Measurements from ENCODE around the gene RELCH. TPM values are rescaled to one million over a fixed set of nuclear protein-coding genes. Genes with fewer than 3 reads are reported as not detected.

Gene RELCH
- total and polyA plus RNA-seq, 10 of the 15 experiments (the other 5 are each of a cell fraction or from before 2014, with no cell fraction given): 3.1 to 23.6 (median 14.5) TPM

- TF ChIP-seq ZBED1 (IDR thresholded peaks at IDR 0.05; ENCODE audit: borderline replicate concordance) (no peak), JUNB (IDR thresholded peaks at IDR 0.05) (peak; percentile 68), BHLHE40 (IDR thresholded peaks at IDR 0.05; ENCODE audit: borderline replicate concordance in 1 of 2, low read depth in 2 of 2, low read length in 1 of 2) (0 out of 4 replicates have a peak, but pooled peaks have one; percentile 6 to 15), BCL11A (IDR thresholded peaks at IDR 0.05; ENCODE audit: low read depth, low read length) (peak; percentile 63), GATAD2B (conservative IDR thresholded peaks at IDR 0.05; ENCODE audit: low read depth) (no peak), EED (IDR thresholded peaks at IDR 0.05; ENCODE audit: low read depth) (no peak), TCF12 (IDR thresholded peaks at IDR 0.05; ENCODE audit: low read depth, low read length) (no peak), IRF4 (IDR thresholded peaks at IDR 0.05; ENCODE audit: low read depth, low read length) (peak; percentile 25; the same call in 1 of the 2 replicates), EP300 (IDR thresholded peaks at IDR 0.05; ENCODE audit: borderline replicate concordance in 1 of 2, control insufficient read depth in 1 of 2, low read depth in 2 of 2, low read length in 2 of 2) (peak; percentile 16 to 58; a peak in 1 of 4 replicates), RELB (IDR thresholded peaks at IDR 0.05; ENCODE audit: low read depth) (peak; percentile 61; the same call in 1 of the 2 replicates), DPF2 (IDR thresholded peaks at IDR 0.05) (peak; percentile 64; the same call in 1 of the 2 replicates), ATF2 (IDR thresholded peaks at IDR 0.05; ENCODE audit: low read length) (peak; percentile 82), ZNF592 (IDR thresholded peaks at IDR 0.05) (no peak), POU2F2 (IDR thresholded peaks at IDR 0.05; ENCODE audit: borderline replicate concordance, low read depth, low read length) (no peak), BRCA1 (IDR thresholded peaks at IDR 0.05; ENCODE audit: low read depth, low read length) (no peak), SMC3 (IDR thresholded peaks at IDR 0.05; ENCODE audit: borderline replicate concordance, low read length) (no peak), IKZF1 (conservative IDR thresholded peaks at IDR 0.05) (peak; percentile 52; the same call in 1 of the 2 replicates), CREB1 (IDR thresholded peaks at IDR 0.05; ENCODE audit: low read depth) (no peak), SPI1 (IDR thresholded peaks at IDR 0.05; ENCODE audit: borderline replicate concordance, insufficient read depth, low read depth, low read length) (peak; percentile 38; the same call in 1 of the 2 replicates), HDAC6 (IDR thresholded peaks at IDR 0.05; ENCODE audit: unreplicated experiment) (no peak), RCOR1 (conservative IDR thresholded peaks at IDR 0.05; ENCODE audit: low read depth, low read length) (no peak), MTA2 (IDR thresholded peaks at IDR 0.05; ENCODE audit: low read depth) (peak; percentile 66; the same call in 1 of the 2 replicates), IKZF2 (IDR thresholded peaks at IDR 0.05) (peak; percentile 48 to 60; a peak in 3 of 4 replicates)
These were observed 170.1 kb downstream of the RELCH start (continued) for GRCh38 chr18:62357079-62357719.
